CD14-positive monocyte (primary cell): ENCODE measurements around the gene TMEM225B. TPM values are rescaled to one million over a fixed set of nuclear protein-coding genes. Genes with fewer than 3 reads are reported as not detected.

Source experiments
- DNase-seq, 3 donors: peaks; one replicate each; pipeline ENCODE4 v3.0.0-alpha.2; 2011 to 2022
- H2AFZ ChIP-seq: 2 replicates; pipeline ENCODE4 v1.6.0; 2012; ENCODE audit warnings: mild to moderate bottlenecking, low read depth, low read length, inconsistent platforms; ENCODE audit not compliant: insufficient read depth, poor library complexity, severe bottlenecking
- H3K27ac ChIP-seq, 2 donors: 1 replicate in 1 of 2; 2 replicates in 1 of 2; pipeline ENCODE4 v1.5.1; 2012 to 2013; ENCODE audit warnings: low read length in 2 of 2, control low read depth in 1 of 2, inconsistent platforms in 1 of 2, low read depth in 1 of 2, mild to moderate bottlenecking in 1 of 2
- H3K27me3 ChIP-seq, 2 donors: one replicate each; pipeline versions ENCODE4 v1.6.0 to v1.6.1; 2011 to 2013; ENCODE audit warnings: low read length in 2 of 2; ENCODE audit not compliant: control insufficient read depth in 2 of 2, insufficient read depth in 2 of 2
- H3K36me3 ChIP-seq, 2 donors: replicated peaks in 1 of 2; 1 replicate in 1 of 2; 2 replicates in 1 of 2; pipeline versions ENCODE4 v1.5.1 to v1.6.1; 2012 to 2013; ENCODE audit warnings: low read length in 2 of 2, control low read depth in 1 of 2, inconsistent platforms in 1 of 2, mild to moderate bottlenecking in 1 of 2; ENCODE audit not compliant: insufficient read depth in 2 of 2, control insufficient read depth in 1 of 2
- H3K4me1 ChIP-seq, 2 donors: 1 replicate in 1 of 2; 2 replicates in 1 of 2; pipeline versions ENCODE4 v1.5.1 to v1.6.1; 2012 to 2013; ENCODE audit warnings: low read length in 2 of 2, control low read depth in 1 of 2, inconsistent platforms in 1 of 2, mild to moderate bottlenecking in 1 of 2, moderate library complexity in 1 of 2; ENCODE audit not compliant: insufficient read depth in 2 of 2, control insufficient read depth in 1 of 2
- H3K4me2 ChIP-seq: replicated peaks from 2 replicates; pipeline ENCODE3; 2012; ENCODE audit warnings: low read length, moderate library complexity, mild to moderate bottlenecking; ENCODE audit not compliant: poor library complexity, severe bottlenecking; ENCODE audit errors: extremely low read depth
- H3K4me3 ChIP-seq, 3 experiments: fragments of 200-600 bp in 1 of 3; sonication (generic) in 1 of 3; replicated peaks in 1 of 3; 1 replicate in 2 of 3; 2 replicates in 1 of 3; pipeline ENCODE4 v1.5.1; 2011 to 2013; ENCODE audit warnings: low read length in 3 of 3, mild to moderate bottlenecking in 3 of 3, control low read depth in 2 of 3, low read depth in 2 of 3, inconsistent platforms in 1 of 3, moderate library complexity in 1 of 3
- H3K79me2 ChIP-seq: 2 replicates; pipeline ENCODE4 v1.6.0; 2012; ENCODE audit warnings: mild to moderate bottlenecking, control low read depth, inconsistent platforms, low read length, moderate library complexity; ENCODE audit not compliant: insufficient read depth
- H3K9ac ChIP-seq: 2 replicates; pipeline ENCODE4 v1.6.0; 2017; ENCODE audit warnings: low read length, mild to moderate bottlenecking; ENCODE audit not compliant: insufficient read depth, poor library complexity, severe bottlenecking
- H3K9me3 ChIP-seq, 2 donors: replicated peaks in 1 of 2; 1 replicate in 1 of 2; 2 replicates in 1 of 2; pipeline versions ENCODE4 v1.5.1 to v1.6.1; 2012 to 2013; ENCODE audit warnings: low read length in 2 of 2, control low read depth in 1 of 2; ENCODE audit not compliant: control insufficient read depth in 1 of 2, insufficient read depth in 1 of 2
- H4K20me1 ChIP-seq: 2 replicates; pipeline ENCODE4 v1.6.0; 2012; ENCODE audit warnings: mild to moderate bottlenecking, low read length, control low read depth, moderate library complexity; ENCODE audit not compliant: insufficient read depth
- H3K27ac Mint-ChIP-seq, 7 donors: one replicate each; pipeline ENCODE4 v1.8.0; 2020; ENCODE audit warnings: mild to moderate bottlenecking in 7 of 7, mixed read lengths in 7 of 7, moderate library complexity in 6 of 7, inconsistent platforms in 2 of 7
- H3K27me3 Mint-ChIP-seq, 3 donors: one replicate each; pipeline ENCODE4 v1.8.0; 2021 to 2022; ENCODE audit warnings: low read depth in 3 of 3, mild to moderate bottlenecking in 3 of 3, mixed read lengths in 3 of 3, moderate library complexity in 3 of 3, inconsistent platforms in 1 of 3
- H3K36me3 Mint-ChIP-seq, 2 donors: one replicate each; pipeline ENCODE4 v1.8.0; 2020; ENCODE audit warnings: mixed read lengths in 2 of 2, inconsistent platforms in 1 of 2, mild to moderate bottlenecking in 1 of 2
- H3K4me1 Mint-ChIP-seq: one replicate; pipeline ENCODE4 v1.8.0; 2020; ENCODE audit warnings: mild to moderate bottlenecking, mixed read lengths
- H3K4me3 Mint-ChIP-seq, 2 donors: one replicate each; pipeline ENCODE4 v1.8.0; 2020; ENCODE audit warnings: mild to moderate bottlenecking in 2 of 2, mixed read lengths in 2 of 2, moderate library complexity in 1 of 2
- H3K9me3 Mint-ChIP-seq, 7 donors: one replicate each; pipeline ENCODE4 v1.8.0; 2020 to 2022; ENCODE audit warnings: mixed read lengths in 7 of 7, mild to moderate bottlenecking in 6 of 7, moderate library complexity in 6 of 7, inconsistent platforms in 2 of 7
- WGBS: methylation state at CpG from one replicate; pipeline ENCODE4 v1.1.5; 2013; ENCODE audit warnings: missing lambda C conversion rate; ENCODE audit not compliant: insufficient coverage; 5-methylcytosine and 5-hydroxymethylcytosine counted together
- intact Hi-C, 2 donors: fragments of 100-400 bp; cut with micrococcal nuclease; formaldehyde crosslinking; loops; one replicate each; pipeline versions ENCODE4 v1.15.0 to v1.15.1; 2023
- polyA plus RNA-seq, 3 donors: library from polyadenylated mRNA; depleted of rRNA in 1 of 3; unstranded in 2 of 3; stranded (reverse) in 1 of 3; fragments of 300-500 nt in 2 of 3; fragments of >200 nt in 1 of 3; fragmentation: Illumina TruSeq in 2 of 3; gene quantifications; 1 replicate in 2 of 3; 2 replicates in 1 of 3; pipeline ENCODE4 v1.2.3, GENCODE V29; 2012 to 2021
- TF ChIP-seq, protein P1 (sequence below): fragments of 200-600 bp; IDR thresholded peaks from one replicate; pipeline ENCODE4 v1.8.0; 2022; ENCODE audit warnings: antibody characterized with exemption, mild to moderate bottlenecking

TMEM225B gene
- polyA plus RNA-seq, 3 donors = 0.20 to 0.23 TPM; not detected in 1

DNA sequence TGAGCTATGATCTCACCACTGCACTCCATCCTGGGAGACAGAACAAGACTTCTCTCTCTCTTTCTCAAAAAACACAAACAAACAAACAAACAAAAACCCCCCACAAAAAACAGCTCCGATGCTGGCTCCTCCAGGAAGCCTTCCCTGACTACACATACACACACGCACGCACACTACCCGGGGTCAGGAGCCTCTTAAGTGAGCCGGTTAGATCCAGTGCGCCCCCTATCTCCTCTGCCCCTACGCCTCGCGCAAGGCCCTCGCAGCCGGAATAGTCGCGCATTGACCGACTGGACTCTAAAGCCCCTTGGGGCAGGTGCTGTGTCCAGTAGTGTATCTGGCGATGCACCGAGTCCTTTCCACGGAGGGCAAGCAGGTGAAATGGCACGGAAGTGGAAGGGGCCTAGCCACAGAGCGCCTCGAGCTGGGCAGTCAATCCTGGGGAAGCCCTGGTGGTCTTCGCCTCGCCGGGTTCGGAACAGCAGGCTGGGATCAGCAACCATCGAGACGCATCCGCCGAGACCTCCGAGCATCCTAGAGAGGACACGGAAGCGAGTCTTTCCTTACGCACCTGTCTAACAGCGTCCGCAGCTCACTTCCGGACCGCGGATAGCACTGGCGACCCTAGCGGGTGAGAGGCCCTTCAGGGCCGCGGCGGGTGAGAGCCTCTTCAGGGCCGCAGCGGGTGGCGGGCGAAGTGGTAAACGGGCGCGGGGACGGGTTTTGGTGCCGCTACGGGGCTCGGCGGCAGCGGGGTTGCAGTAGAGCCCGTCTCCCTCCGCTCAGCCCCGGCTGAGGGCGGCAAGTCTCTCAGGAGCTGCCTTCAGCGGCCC is 18.5 kb downstream of the TMEM225B start, which contains the start of gene ZSCAN25:
Gene ZSCAN25, plus strand, starts transcription at position 588 of the 833 bp plus-strand sequence. CDS start 2,661 bp downstream, outside the sequence.
- H3K4me3 ChIP-seq = peak within 1 kb of the TSS; percentile 62 to 99 (median 65)
- H3K9me3 Mint-ChIP-seq = peaks cover 0 to 11% (median 2%) of the 10 kb centered on the region in 7 donors
- H3K4me2 ChIP-seq = peak within 1 kb of the TSS; percentile 99
- H3K4me1 Mint-ChIP-seq = peaks cover 24% of the 10 kb centered on the region
- intact Hi-C loops = loop anchor here (5.0 kb wide), 2 partner anchors 59 to 114 kb away; partner anchors contain the start of genes ZKSCAN5 (in 1 of the 2), ZNF394 (in 1 of the 2) and ZNF655 (in 1 of the 2)
- H3K79me2 ChIP-seq = peaks cover 20% of the 10 kb centered on the region
- peaks cover 33% of the 10 kb centered on the region in 2 donors for H3K36me3 Mint-ChIP-seq
- peak within 1 kb of the TSS; percentile 100 for H2AFZ ChIP-seq
- H3K27ac ChIP-seq = peak within 1 kb of the TSS; percentile 50 to 90
- peak within 1 kb of the TSS; percentile 96 for H3K9ac ChIP-seq
- peaks cover 6 to 15% (median 9%) of the 10 kb centered on the region in 3 donors for H3K27me3 Mint-ChIP-seq
- H4K20me1 ChIP-seq = peaks cover 7% of the 10 kb centered on the region
- peaks cover 28 to 34% of the 10 kb centered on the region in 2 donors for H3K36me3 ChIP-seq
- H3K4me3 Mint-ChIP-seq = peak within 1 kb of the TSS; percentile 97
- H3K27me3 ChIP-seq = peaks cover 2 to 13% of the 10 kb centered on the region in 2 donors
- no peaks in the 10 kb centered on the region for H3K9me3 ChIP-seq
- WGBS = under 1% methylated on average over 58 of the region's 60 CpGs
- H3K4me1 ChIP-seq = peaks cover 13 to 20% of the 10 kb centered on the region in 2 donors
- TF ChIP-seq, protein P1, sequence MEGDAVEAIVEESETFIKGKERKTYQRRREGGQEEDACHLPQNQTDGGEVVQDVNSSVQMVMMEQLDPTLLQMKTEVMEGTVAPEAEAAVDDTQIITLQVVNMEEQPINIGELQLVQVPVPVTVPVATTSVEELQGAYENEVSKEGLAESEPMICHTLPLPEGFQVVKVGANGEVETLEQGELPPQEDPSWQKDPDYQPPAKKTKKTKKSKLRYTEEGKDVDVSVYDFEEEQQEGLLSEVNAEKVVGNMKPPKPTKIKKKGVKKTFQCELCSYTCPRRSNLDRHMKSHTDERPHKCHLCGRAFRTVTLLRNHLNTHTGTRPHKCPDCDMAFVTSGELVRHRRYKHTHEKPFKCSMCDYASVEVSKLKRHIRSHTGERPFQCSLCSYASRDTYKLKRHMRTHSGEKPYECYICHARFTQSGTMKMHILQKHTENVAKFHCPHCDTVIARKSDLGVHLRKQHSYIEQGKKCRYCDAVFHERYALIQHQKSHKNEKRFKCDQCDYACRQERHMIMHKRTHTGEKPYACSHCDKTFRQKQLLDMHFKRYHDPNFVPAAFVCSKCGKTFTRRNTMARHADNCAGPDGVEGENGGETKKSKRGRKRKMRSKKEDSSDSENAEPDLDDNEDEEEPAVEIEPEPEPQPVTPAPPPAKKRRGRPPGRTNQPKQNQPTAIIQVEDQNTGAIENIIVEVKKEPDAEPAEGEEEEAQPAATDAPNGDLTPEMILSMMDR = no peak
- H3K27ac Mint-ChIP-seq = peak within 1 kb of the TSS; percentile 79 to 93 (median 88)
- DNase-seq = peak; percentile 75 to 77 (median 76)

DNA sequence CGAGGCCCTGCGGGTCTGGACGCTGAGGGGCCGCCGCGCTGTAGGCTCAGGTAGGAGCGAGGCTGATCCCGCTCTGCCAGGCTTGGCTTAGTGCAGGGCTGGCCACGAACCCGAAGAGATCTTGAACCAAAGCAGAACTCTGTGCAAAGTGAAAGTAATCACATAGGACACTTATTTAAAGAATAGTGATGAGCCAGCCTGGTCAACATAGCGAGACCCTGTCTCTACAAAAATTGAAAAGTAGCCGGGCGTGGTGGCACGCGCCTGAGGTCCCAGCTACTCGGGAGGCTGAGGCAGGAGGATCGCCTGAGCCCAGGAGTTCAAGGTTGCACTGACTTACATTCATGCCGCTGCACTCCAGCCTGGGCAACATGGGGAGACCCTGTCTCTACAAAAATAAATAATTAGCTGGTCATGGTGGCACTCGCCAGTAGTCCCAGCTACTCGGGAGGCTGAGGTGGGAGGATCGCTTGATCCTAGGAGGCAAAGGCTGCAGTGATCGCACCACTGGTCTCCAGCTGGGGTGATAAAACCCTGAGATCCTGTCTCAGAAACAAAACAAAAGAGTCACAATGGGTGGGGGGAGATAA is 19.2 kb downstream of the TMEM225B start:
- peak overlapping the region; percentile 99 for H3K4me2 ChIP-seq
- TF ChIP-seq, protein P1 = no peak
- H3K79me2 ChIP-seq = peaks cover 21% of the 10 kb centered on the region
- H3K4me3 ChIP-seq = peak overlapping the region; percentile 62 to 99 (median 65)
- Mint-ChIP-seq H3K36me3 (peaks cover 39 to 40% of the 10 kb centered on the region in 2 donors), H3K4me1 (peaks cover 24% of the 10 kb centered on the region), H3K27ac (peak overlapping the region; percentile 79 to 93 (median 88)), H3K4me3 (peak overlapping the region; percentile 97), H3K9me3 (peaks cover 0 to 11% (median 2%) of the 10 kb centered on the region in 7 donors), H3K27me3 (peaks cover 6 to 15% (median 9%) of the 10 kb centered on the region in 3 donors)
- intact Hi-C loops = loop anchor here (5.0 kb wide), 2 partner anchors 60 to 115 kb away; partner anchors contain the start of genes ZKSCAN5 (in 1 of the 2), ZNF394 (in 1 of the 2) and ZNF655 (in 1 of the 2)
- peaks cover 13 to 20% of the 10 kb centered on the region in 2 donors for H3K4me1 ChIP-seq
- H3K27ac ChIP-seq = peak overlapping the region; percentile 50 to 90
- peak overlapping the region; percentile 96 for H3K9ac ChIP-seq
- H3K36me3 ChIP-seq = peaks cover 35 to 41% of the 10 kb centered on the region in 2 donors
- H3K9me3 ChIP-seq = no peaks in the 10 kb centered on the region
- peaks cover 8% of the 10 kb centered on the region for H4K20me1 ChIP-seq
- peak overlapping the region; percentile 100 for H2AFZ ChIP-seq
- DNase-seq = no peak
- WGBS = 18% methylated on average over 15 of the region's 22 CpGs
- H3K27me3 ChIP-seq = peaks cover 2 to 13% of the 10 kb centered on the region in 2 donors
